Fibroblast of upper back skin (primary cell): ENCODE results near the gene NPW.
A peak's percentile ranks its signal among the peaks of the same experiment; 100 is the strongest.

Experiments used
- DNase-seq: peaks from one replicate; pipeline ENCODE4 v3.0.0-alpha.2; 2013

NPW gene

GRCh38 chr16:1984347-1985225 lies 35.0 kb upstream of the NPW start:
- DNase-seq: peak; percentile 6

- no peak for DNase-seq
These were observed 34.0 kb upstream of the NPW start for GRCh38 chr16:1985466-1986150.

DNA sequence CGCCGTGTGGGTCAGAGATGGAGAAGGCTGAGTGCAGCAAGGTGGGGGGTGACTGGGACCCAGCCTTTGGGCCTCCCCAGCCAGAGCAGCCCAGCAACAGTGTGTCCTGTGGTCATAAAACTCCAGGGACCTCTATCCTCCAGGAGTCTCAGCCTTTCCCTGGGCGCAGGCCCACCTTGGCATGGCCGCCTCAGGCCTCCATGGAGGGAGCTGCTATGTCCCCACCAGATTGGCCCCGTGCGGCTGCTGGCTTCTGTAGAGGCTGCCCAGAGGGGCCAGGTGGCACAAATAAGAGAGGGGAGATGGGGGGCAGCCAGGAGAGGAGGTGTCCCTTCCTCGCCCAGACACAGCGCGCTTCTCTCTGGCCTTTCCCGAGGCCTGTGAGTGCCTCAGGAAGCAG lies 32.4 kb upstream of the NPW start:
- no peak for DNase-seq

DNA sequence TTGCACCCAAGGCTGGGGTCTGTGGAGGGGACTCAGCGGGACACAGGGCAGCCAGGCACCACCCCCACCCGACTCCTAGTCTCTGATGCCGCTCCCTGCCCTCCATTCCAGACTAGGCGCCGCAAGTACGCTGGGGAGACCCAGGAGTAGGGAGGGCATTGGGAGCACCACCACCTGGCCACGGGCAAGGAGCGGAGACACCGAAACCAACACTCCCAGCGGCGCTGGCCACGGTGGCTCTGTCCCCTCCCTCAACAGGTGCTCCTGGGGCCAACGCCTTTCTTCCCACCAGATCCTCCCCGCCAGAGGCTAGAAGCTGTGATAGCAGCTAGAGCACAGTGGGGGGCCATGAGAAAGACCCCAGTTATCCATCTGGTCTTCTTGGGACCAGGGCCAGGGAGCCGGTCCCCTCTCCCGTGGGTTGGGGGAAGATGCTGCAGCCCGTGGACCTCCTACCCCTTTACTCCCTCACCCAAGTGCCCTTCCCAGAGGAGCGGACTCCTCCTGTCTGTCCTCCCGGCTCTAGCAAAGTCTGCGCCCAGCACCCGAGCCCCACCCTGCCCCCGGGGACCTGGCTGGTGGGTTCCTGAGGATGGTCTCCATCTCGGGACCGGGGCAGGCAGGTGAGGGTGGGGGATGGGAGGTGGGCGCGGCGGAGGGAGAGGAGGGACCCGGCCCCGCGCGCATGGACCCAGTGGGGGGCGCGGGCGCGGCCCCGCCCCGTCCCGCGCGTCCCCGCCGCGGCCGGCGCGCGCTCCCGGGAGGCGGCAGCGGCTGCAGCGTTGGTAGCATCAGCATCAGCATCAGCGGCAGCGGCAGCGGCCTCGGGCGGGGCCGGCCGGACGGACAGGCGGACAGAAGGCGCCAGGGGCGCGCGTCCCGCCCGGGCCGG lies 30.1 kb upstream of the NPW start, which contains the start of gene SYNGR3:
Gene SYNGR3, plus strand, starts transcription at position 762 of the 892 bp plus-strand sequence. CDS start 133 bp downstream, outside the sequence.
- no peak for DNase-seq

DNA sequence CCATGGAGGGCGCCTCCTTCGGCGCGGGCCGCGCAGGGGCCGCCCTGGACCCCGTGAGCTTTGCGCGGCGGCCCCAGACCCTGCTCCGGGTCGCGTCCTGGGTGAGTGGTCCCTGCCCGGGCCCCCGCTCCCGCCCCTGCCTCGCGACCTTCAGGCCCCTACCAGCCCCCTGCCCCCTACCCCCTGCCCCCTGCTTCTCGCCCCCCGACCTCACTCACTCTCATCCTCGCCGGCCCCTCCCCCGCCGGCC lies 29.6 kb upstream of the NPW start:
- no peak for DNase-seq

DNA sequence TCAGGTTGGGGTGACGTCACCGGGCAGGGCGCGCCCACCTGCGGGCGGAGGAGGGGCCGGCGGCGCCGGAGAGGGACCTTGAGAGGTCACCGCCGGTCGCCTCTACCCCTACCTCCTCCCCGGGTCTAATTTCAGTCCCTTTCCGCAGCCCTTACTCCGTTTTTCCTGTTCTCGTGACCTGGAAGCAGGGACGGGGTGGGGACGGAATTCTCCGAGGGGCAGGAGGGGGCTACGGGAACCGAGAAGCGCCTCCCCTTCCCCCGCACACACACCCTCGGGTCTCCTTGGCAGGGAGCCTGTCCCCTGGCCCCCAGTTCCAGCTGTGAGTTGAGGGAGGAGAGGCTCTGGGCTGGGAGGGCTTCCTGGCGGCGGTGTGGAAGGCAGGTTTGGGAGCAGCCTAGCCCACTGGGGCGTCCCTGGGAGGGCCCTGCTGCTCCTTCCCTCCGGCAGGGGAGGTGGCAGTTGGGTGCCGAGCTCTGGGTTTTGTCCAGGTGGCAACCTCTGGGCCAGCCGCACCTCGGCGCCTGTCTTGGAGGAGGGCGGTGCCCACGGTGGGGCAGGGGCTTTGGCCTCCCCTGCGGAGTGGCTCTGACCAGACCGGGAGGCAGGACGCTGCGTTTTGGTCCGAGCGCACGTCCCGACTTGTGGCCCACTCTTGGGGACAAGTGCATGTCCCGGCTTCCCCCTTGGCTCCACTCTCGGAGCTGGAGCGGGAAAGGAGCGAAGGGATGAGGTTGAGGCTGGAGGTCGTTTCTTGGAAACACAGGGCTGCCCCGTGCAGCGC lies 29.0 kb upstream of the NPW start:
- no peak for DNase-seq

GRCh38 chr16:1991135-1991551 lies 28.4 kb upstream of the NPW start:
- DNase-seq: no peak

DNA sequence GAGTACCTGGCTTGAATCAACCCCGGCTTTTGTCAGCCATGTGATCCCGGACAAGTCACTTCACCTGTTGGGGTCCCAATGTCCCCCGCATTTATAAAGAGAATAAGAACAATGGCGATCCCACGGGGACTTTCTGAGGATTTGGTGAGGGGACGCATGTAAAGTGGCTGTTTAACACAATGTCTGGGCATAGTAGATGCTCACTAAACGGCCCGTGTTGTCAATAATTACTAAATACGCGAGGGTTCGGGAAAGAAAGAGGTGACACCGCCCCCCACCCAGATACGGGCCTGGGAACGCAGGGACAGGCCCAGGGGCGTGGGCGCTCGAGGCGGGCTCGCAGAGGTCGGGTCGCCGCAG lies 28.0 kb upstream of the NPW start:
- DNase-seq: no peak

DNA sequence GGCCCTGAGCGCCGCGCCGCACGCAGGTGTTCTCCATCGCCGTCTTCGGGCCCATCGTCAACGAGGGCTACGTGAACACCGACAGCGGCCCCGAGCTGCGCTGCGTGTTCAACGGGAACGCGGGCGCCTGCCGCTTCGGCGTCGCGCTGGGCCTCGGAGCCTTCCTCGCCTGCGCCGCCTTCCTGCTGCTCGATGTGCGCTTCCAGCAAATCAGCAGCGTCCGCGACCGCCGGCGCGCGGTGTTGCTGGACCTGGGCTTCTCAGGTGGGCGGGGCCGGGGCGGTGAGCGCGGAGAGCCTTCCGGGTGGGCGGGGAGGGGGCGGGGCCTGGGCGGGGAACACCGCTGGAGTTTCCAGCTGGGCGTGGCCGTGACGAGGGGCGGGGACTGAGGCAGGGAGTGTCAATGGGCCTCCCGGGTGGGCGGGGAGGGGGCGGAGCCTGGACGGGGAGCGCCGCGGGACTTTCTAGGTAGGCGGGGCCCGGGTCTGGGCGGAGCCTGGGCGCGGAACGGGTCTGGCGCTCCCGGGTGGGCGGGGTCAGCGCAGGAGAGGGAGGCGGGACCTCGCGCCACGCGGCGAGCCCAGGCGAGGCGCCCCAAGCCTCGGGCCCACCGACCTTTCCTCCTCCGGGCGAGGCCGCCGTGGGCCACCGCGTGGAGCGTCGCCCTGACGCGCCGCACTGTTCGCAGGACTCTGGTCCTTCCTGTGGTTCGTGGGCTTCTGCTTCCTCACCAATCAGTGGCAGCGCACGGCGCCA lies 27.5 kb upstream of the NPW start:
- DNase-seq: peak; percentile 92

DNA sequence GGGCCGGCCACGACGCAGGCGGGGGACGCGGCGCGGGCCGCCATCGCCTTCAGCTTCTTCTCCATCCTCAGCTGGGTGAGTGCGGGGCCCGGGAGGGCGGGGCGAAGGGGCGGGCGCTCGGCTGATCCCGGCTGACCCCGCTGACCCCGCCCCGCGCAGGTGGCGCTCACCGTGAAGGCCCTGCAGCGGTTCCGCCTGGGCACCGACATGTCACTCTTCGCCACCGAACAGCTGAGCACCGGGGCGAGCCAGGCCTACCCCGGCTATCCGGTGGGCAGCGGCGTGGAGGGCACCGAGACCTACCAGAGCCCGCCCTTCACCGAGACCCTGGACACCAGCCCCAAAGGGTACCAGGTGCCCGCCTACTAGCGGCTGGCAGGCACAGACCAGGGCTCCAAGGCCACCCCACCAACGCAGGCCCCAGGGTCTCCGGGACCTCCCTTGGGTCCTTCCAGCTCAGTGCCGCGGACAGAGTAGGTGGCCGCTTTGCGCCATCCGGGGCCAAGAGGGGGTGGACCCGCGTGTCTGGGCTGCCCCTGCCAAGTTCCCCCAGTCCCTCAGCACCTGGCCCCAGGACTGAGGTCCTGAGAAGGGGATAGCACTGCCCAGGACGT lies 26.8 kb upstream of the NPW start:
- no peak for DNase-seq

GRCh38 chr16:1993731-1994131 lies 25.9 kb upstream of the NPW start:
- no peak for DNase-seq

DNA sequence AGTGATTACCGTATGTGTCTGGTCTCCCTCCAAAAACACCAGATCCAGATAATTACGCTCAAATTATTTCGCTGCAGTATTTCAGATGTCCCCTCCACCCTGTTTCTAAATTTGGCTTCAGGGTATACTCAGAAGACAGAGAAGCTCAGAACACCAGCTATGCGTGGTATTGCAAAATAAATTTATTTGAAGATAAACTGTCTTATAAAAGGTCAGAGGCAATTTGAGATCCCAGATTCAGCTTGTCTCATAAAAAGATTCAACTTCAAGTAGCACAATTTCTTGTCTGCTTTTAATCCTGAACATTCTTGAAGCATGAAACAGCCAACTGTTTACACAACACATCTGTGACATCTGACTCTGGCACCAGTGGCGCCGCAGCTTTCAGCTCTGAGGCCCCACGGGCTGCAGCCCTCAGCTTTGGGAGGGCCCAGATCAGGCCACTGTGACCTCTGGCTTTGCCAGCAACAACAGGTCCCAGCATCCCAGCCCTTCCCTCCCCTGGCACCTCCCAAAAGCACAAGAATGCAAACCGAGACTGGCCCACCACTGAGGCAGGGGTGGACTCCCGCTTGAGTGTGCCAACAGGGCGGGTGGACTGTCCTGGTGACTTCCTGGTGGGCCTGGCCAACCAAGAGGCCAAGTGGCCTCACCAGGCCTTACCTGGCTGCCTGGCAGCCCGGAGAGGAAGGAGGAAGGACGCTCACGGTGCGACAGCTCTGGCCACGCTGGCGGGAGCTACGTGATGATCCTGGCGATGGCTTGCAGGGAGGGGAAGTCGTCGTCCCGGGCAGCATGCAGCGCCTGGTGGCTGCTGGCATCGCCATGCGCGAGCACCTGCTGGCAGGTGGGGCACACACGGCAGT lies 21.9 kb upstream of the NPW start:
- DNase-seq: no peak

GRCh38 chr16:1998360-1998835 lies 21.2 kb upstream of the NPW start:
- DNase-seq: no peak

- DNase-seq: no peak
These were observed 20.5 kb upstream of the NPW start for GRCh38 chr16:1998852-1999801.

GRCh38 chr16:1999866-2000514 lies 19.6 kb upstream of the NPW start:
- DNase-seq: no peak

DNA sequence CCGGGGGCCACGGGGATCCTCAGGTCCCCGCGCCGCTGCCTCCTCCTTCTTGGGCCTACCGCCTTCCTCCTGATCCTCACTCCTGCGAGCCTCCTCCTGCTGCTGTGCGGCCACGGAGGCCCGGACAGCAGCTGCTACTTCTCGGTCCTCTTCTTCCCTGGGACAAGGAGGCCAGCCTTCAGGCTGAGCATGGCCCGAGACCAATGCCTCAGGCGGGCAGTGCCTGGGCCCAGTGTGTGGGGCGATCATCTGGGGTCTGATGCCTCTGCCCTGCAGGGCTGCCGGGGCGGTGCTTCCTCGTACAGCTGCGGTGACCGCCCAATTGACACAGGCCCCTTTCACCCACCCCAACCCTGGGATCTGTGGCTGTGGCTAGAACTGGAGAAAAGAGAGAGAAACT lies 18.6 kb upstream of the NPW start:
- no peak for DNase-seq

GRCh38 chr16:2001456-2002355 lies 17.9 kb upstream of the NPW start:
- no peak for DNase-seq
